HepG2 (cell line): ENCODE data around the gene RPL37A. TPM values are rescaled to one million over a fixed set of nuclear protein-coding genes. Genes with fewer than 3 reads are reported as not detected.

Source experiments
- CREBL2 ChIP-seq: sonication (generic); formaldehyde crosslinking; IDR thresholded peaks from 2 replicates; pipeline ENCODE4 v1.8.1; 2023; ENCODE audit warnings: missing genetic modification reagents, mild to moderate bottlenecking, borderline replicate concordance
- ETV6 ChIP-seq: sonication (generic); formaldehyde crosslinking; conservative IDR thresholded peaks from 2 replicates; pipeline ENCODE4 v1.4.0; 2020; ENCODE audit warnings: missing genetic modification reagents
- GPN1 ChIP-seq: sonication (generic); formaldehyde crosslinking; IDR thresholded peaks from 2 replicates; pipeline ENCODE4 v1.5.1; 2020; ENCODE audit warnings: missing genetic modification reagents, borderline replicate concordance
- NFIC ChIP-seq: IDR thresholded peaks from 2 replicates; pipeline ENCODE4 v1.6.1; 2012; ENCODE audit warnings: mild to moderate bottlenecking, low read length, inconsistent platforms
- SALL2 ChIP-seq: sonication (generic); formaldehyde crosslinking; IDR thresholded peaks from 2 replicates; pipeline ENCODE4 v1.8.1; 2023; ENCODE audit warnings: mild to moderate bottlenecking, missing genetic modification reagents, inconsistent platforms
- SNAPC5 ChIP-seq: sonication (generic); formaldehyde crosslinking; IDR thresholded peaks from 2 replicates; pipeline ENCODE4 v1.8.1; 2023; ENCODE audit warnings: mild to moderate bottlenecking, missing genetic modification reagents, borderline replicate concordance
- SRF ChIP-seq: IDR thresholded peaks from 2 replicates; pipeline ENCODE4 v1.6.1; 2011; ENCODE audit warnings: mild to moderate bottlenecking, low read depth, low read length, moderate library complexity
- ZNF331 ChIP-seq: sonication (generic); formaldehyde crosslinking; IDR thresholded peaks from 2 replicates; pipeline ENCODE4 v1.4.0; 2020; ENCODE audit warnings: missing genetic modification reagents
- ZNF333 ChIP-seq: sonication (generic); formaldehyde crosslinking; IDR thresholded peaks from 2 replicates; pipeline ENCODE4 v1.4.0; 2020; ENCODE audit warnings: mild to moderate bottlenecking, missing genetic modification reagents, borderline replicate concordance
- ZNF335 ChIP-seq: sonication (generic); formaldehyde crosslinking; IDR thresholded peaks from 2 replicates; pipeline ENCODE4 v1.4.0; 2020; ENCODE audit warnings: missing genetic modification reagents
- ZNF484 ChIP-seq: sonication (generic); formaldehyde crosslinking; IDR thresholded peaks from 2 replicates; pipeline ENCODE4 v1.5.1; 2020; ENCODE audit warnings: mild to moderate bottlenecking, low read depth, missing genetic modification reagents, borderline replicate concordance
- ZNF569 ChIP-seq: sonication (generic); formaldehyde crosslinking; IDR thresholded peaks from 2 replicates; pipeline ENCODE4 v1.5.0; 2020; ENCODE audit warnings: mild to moderate bottlenecking, missing genetic modification reagents, moderate library complexity, borderline replicate concordance
- ZNF691 ChIP-seq: sonication (generic); formaldehyde crosslinking; IDR thresholded peaks from 2 replicates; pipeline ENCODE4 v1.4.0; 2020; ENCODE audit warnings: missing genetic modification reagents, low read depth, mild to moderate bottlenecking, borderline replicate concordance
- ZNF749 ChIP-seq: sonication (generic); formaldehyde crosslinking; IDR thresholded peaks from 2 replicates; pipeline ENCODE4 v1.8.0; 2022; ENCODE audit warnings: mild to moderate bottlenecking, missing genetic modification reagents, moderate library complexity, borderline replicate concordance
- ZNF761 ChIP-seq: sonication (generic); formaldehyde crosslinking; conservative IDR thresholded peaks from 2 replicates; pipeline ENCODE4 v1.4.0; 2020; ENCODE audit warnings: mild to moderate bottlenecking, missing genetic modification reagents
- ZNF775 ChIP-seq: sonication (generic); formaldehyde crosslinking; IDR thresholded peaks from 2 replicates; pipeline ENCODE4 v1.4.0; 2020; ENCODE audit warnings: missing genetic modification reagents, mild to moderate bottlenecking, moderate library complexity, borderline replicate concordance
- polyA plus RNA-seq, 8 experiments: library from polyadenylated mRNA; depleted of rRNA in 3 of 8; stranded (reverse) in 7 of 8; unstranded in 1 of 8; fragments of >200 nt; fragmentation: Illumina TruSeq in 4 of 8; extraction: Trizol in 4 of 8; gene quantifications; 2 replicates each; pipeline versions ENCODE4 v1.2.1 to v1.2.3, GENCODE V29; 2011 to 2016; ENCODE audit warnings: low read depth in 4 of 8, missing spikeins in 1 of 8, mixed read lengths in 1 of 8; ENCODE audit not compliant: insufficient read depth in 1 of 8
- total RNA-seq, 5 experiments: library from RNA; depleted of rRNA; stranded (reverse); fragments of >200 nt; fragmentation: Illumina TruSeq; extraction: Trizol; gene quantifications; 2 replicates each; pipeline ENCODE4 v1.2.3, GENCODE V29; 2016; ENCODE audit warnings: low read depth in 1 of 5
- TF ChIP-seq, protein P1 (sequence below): sonication (generic); formaldehyde crosslinking; IDR thresholded peaks from 2 replicates; pipeline ENCODE4 v1.4.0; 2020; ENCODE audit warnings: missing genetic modification reagents
- TF ChIP-seq, protein P2 (sequence below): sonication (generic); formaldehyde crosslinking; IDR thresholded peaks from 2 replicates; pipeline ENCODE4 v1.5.1; 2020; ENCODE audit warnings: mild to moderate bottlenecking, missing genetic modification reagents, moderate library complexity
- TF ChIP-seq, protein P3 (sequence below): sonication (generic); formaldehyde crosslinking; IDR thresholded peaks from 2 replicates; pipeline ENCODE4 v1.4.0; 2020; ENCODE audit warnings: mild to moderate bottlenecking, missing genetic modification reagents
- TF ChIP-seq, protein P4 (sequence below): sonication (generic); formaldehyde crosslinking; IDR thresholded peaks from 2 replicates; pipeline ENCODE4 v1.8.0; 2022; ENCODE audit warnings: missing genetic modification reagents, mild to moderate bottlenecking, inconsistent platforms, borderline replicate concordance

The RPL37A gene
- total and polyA plus RNA-seq, 2 of the 13 experiments (the other 11 are each of a cell fraction or from before 2014, with no cell fraction given): 6,902 to 7,910 TPM

DNA sequence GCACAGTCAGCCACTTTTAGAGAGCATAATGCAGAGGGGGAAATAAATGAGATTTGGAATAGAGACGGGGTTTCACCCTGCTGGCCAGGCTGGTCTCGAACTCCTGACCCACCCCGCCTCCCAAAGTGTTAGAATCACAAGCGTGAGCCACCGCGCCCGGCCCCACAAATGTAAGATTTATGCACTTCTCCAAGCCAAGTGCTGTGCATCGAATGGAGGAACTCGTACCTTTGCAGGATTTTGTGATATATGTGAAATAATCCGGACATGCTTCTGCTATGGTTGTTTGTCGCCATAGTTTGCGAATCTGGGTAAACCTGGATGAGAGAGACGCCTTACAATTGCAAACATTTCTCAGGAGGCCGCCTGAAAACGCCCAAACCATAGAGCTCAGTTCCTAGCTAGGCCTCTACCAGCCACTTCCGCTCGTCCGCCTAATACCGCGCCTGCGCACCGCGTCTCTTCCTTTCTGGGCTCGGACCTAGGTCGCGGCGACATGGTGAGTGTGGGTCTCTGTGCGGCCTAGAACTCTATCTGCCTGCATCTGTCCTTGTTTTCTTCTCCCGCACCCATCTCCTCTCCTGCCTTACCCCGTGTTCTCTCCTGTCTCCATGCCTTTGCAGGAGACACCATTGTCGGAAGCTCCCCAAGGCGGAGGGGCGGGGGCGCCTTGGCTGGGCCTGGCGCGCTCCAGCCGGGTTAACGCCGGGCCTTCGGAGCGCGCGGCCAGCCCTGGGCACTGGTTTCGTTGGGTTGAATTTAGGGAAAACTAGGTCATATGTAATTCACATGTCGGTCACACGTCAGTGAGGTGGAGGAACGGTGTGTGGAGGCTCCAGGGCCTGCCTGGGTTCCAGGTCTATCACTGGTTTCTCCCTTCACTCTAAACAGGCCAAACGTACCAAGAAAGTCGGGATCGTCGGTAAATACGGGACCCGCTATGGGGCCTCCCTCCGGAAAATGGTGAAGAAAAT is at the start of gene RPL37A (continued):
- TF ChIP-seq, protein P1, sequence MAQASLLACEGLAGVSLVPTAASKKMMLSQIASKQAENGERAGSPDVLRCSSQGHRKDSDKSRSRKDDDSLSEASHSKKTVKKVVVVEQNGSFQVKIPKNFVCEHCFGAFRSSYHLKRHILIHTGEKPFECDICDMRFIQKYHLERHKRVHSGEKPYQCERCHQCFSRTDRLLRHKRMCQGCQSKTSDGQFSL (CRISPR knock-in tag): 0 out of 2 replicates have a peak, but pooled peaks have one; percentile 47
- TF ChIP-seq ZNF569 (no peak; the same call in 1 of the 2 replicates), CREBL2 (CRISPR knock-in tag) (no peak), ZNF775 (CRISPR knock-in tag) (peak; percentile 92), GPN1 (CRISPR knock-in tag) (peak; percentile 91; the same call in 1 of the 2 replicates), ZNF761 (CRISPR knock-in tag) (peak; percentile 83), ZNF331 (peak; percentile 91), ZNF484 (CRISPR knock-in tag) (no peak; the same call in 1 of the 2 replicates), SALL2 (peak; percentile 79; the same call in 1 of the 2 replicates), SRF (no peak; the same call in 1 of the 2 replicates), ETV6 (CRISPR knock-in tag) (peak; percentile 96), ZNF335 (CRISPR knock-in tag) (peak; percentile 91), ZNF749 (peak; percentile 92; the same call in 1 of the 2 replicates), NFIC (peak; percentile 83), ZNF333 (peak; percentile 90; the same call in 1 of the 2 replicates), SNAPC5 (CRISPR knock-in tag) (peak; percentile 94; the same call in 1 of the 2 replicates), ZNF691 (peak; percentile 90)
- TF ChIP-seq, protein P2, sequence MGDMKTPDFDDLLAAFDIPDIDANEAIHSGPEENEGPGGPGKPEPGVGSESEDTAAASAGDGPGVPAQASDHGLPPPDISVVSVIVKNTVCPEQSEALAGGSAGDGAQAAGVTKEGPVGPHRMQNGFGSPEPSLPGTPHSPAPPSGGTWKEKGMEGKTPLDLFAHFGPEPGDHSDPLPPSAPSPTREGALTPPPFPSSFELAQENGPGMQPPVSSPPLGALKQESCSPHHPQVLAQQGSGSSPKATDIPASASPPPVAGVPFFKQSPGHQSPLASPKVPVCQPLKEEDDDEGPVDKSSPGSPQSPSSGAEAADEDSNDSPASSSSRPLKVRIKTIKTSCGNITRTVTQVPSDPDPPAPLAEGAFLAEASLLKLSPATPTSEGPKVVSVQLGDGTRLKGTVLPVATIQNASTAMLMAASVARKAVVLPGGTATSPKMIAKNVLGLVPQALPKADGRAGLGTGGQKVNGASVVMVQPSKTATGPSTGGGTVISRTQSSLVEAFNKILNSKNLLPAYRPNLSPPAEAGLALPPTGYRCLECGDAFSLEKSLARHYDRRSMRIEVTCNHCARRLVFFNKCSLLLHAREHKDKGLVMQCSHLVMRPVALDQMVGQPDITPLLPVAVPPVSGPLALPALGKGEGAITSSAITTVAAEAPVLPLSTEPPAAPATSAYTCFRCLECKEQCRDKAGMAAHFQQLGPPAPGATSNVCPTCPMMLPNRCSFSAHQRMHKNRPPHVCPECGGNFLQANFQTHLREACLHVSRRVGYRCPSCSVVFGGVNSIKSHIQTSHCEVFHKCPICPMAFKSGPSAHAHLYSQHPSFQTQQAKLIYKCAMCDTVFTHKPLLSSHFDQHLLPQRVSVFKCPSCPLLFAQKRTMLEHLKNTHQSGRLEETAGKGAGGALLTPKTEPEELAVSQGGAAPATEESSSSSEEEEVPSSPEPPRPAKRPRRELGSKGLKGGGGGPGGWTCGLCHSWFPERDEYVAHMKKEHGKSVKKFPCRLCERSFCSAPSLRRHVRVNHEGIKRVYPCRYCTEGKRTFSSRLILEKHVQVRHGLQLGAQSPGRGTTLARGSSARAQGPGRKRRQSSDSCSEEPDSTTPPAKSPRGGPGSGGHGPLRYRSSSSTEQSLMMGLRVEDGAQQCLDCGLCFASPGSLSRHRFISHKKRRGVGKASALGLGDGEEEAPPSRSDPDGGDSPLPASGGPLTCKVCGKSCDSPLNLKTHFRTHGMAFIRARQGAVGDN (CRISPR knock-in tag): peak; percentile 97
- TF ChIP-seq, protein P3, sequence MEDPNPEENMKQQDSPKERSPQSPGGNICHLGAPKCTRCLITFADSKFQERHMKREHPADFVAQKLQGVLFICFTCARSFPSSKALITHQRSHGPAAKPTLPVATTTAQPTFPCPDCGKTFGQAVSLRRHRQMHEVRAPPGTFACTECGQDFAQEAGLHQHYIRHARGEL (CRISPR knock-in tag): 0 out of 2 replicates have a peak, but pooled peaks have one; percentile 87
- TF ChIP-seq, protein P4, sequence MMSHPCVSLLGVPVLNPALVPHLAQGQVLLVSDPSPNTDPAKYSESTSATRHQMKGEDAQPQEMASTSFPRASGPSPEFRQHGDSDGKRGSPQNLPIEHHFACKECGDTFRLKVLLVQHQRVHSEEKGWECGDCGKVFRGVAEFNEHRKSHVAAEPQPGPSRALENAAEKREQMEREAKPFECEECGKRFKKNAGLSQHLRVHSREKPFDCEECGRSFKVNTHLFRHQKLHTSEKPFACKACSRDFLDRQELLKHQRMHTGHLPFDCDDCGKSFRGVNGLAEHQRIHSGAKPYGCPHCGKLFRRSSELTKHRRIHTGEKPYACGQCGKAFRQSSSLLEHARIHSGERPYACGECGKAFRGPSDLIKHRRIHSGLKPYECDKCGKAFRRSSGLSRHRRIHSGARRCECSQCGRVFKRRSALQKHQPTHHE (CRISPR knock-in tag): no peak; the same call in 1 of the 2 replicates
